HG03025 (cell line): ENCODE measurements around the gene DCK.

Experiments
- ATAC-seq: cut with Tn5 transposase; IDR thresholded peaks from one replicate; pipeline ENCODE4 v1.9.1; 2021; ENCODE audit warnings: mild to moderate bottlenecking, moderate library complexity; ENCODE audit not compliant: unreplicated experiment, low FRiP score

DCK gene

GRCh38 chr4:70993181-70994068, at the start of gene DCK:
DCK (plus strand) TSS chr4:70993649; CDS start chr4:70993836, 187 bp downstream.
- peak; percentile 86 for ATAC-seq

GRCh38 chr4:70945046-70945445, 48.4 kb upstream of the DCK start:
- no peak for ATAC-seq

GRCh38 chr4:70945452-70946055, 47.9 kb upstream of the DCK start:
- ATAC-seq: no peak

- ATAC-seq: no peak
These were observed 46.5 kb upstream of the DCK start for GRCh38 chr4:70946939-70947338.

DNA sequence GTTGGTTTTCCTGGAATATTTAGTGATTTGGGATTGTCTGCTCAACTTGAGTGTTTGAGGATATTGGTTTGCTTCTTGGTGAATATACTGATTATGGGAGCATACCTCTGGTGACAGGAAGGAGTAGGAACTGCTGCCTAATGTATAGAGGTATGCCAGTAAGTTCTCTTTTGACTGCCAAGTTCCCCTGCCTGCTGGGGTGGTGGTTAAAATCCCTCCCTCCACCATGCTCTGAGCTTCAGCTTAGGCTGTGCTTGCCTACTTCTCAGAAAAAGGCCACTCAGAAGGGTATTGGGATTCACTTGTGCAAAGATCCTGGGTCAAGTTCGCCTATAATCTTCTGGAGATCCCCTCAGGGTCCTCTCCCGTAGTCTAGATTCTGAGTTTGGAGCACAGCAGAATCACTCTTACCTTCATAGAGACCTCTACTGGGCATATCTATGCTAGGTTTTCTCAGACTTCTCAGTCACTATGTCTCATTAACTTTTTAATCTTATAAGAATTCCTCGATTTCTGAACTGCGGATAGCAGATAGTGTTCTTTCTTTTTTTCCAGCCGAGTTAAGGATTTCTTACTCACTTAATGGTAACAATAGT, 44.7 kb upstream of the DCK start:
- no peak for ATAC-seq

DNA sequence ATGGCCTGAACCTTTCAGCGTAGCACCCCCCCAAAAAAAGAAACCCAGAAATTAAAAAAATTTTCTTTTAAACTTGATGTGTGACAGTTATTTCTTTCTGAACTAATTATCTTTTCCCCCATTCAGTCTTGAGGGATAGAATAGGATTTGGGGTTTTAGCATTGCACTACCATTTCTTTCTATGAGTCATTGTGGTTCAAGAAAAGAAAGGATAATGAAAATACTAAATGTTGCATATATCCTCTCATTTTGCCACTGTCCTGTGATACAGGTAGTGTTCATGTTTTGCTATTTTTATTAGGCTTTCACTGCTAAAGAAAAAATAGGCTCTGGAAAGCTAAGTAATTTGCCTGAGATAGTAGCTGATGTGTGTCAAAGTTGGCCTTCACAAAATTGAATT, 39.4 kb upstream of the DCK start:
- ATAC-seq: no peak

GRCh38 chr4:70956549-70957210, 36.8 kb upstream of the DCK start:
- no peak for ATAC-seq

- no peak for ATAC-seq
These were observed 34.8 kb upstream of the DCK start for GRCh38 chr4:70958681-70959080.

- no peak for ATAC-seq
These were observed 24.4 kb upstream of the DCK start for GRCh38 chr4:70969076-70969475.

- ATAC-seq: no peak
These were observed 17.2 kb upstream of the DCK start for GRCh38 chr4:70976252-70976651.

GRCh38 chr4:70979445-70980008, 13.9 kb upstream of the DCK start:
- ATAC-seq: no peak

GRCh38 chr4:70980196-70980595, 13.3 kb upstream of the DCK start:
- ATAC-seq: no peak

- ATAC-seq: no peak
These were observed 9.3 kb upstream of the DCK start for GRCh38 chr4:70984106-70984505.

GRCh38 chr4:70984589-70984988, 8.9 kb upstream of the DCK start:
- no peak for ATAC-seq

GRCh38 chr4:70991596-70991995, 1.9 kb upstream of the DCK start:
- ATAC-seq: no peak

DNA sequence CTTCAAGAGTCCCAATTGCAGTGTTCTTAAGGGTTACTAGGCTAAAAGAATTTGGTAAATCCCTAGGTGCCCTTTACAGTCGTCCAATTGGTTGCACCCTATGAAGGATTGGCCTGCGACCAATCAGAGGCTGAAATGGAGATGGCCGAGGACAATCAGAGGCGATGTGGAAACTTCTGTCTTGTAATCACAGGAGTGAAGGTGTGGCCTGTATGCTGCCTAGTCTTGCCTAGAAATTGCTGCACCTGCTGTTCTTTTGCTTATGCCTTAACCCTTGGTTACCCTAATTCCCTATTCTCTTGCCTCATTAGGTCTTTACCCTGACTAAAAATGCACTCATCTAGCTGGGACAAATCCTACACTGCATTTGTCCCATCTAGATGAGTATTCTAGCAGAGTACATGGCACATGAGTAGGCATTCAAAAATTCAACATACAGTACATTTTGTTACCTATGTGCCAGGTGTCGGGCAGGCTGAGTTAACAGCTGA, 1.0 kb upstream of the DCK start:
- ATAC-seq: no peak

- peak; percentile 8 for ATAC-seq
These were observed 569 bp downstream of the DCK start for GRCh38 chr4:70994069-70994366.

GRCh38 chr4:70994387-70995099, 1.1 kb downstream of the DCK start:
- peak; percentile 21 for ATAC-seq

- no peak for ATAC-seq
These were observed 2.5 kb downstream of the DCK start for GRCh38 chr4:70996018-70996360.

DNA sequence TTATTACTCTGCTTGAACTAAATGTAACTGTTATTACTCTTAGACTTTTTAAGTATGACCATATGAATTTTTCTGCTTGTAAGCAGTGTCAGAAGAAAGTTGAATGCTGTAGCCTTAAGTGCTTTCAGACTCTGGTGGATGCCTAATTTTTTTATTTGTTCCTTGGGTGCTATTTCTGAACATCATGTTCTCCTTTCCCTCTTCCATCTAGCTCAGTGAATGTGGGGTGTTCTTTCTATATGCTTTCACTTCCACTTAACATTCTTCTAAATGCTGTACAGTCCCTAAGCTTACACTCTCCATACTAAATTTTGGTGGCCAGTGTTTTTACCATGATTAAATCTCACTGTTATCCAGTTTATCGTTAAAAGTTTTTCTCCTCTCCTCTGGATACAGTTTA, 3.6 kb downstream of the DCK start:
- no peak for ATAC-seq
